HG03432 (cell line): ENCODE measurements around the gene PPME1.

Experiments used
- ATAC-seq: cut with Tn5 transposase; IDR thresholded peaks from one replicate; pipeline ENCODE4 v1.9.1; 2021; ENCODE audit warnings: mild to moderate bottlenecking, moderate library complexity; ENCODE audit not compliant: unreplicated experiment

PPME1 gene

GRCh38 chr11:74278103-74278502 is 107.0 kb downstream of the PPME1 start:
- ATAC-seq = no peak

GRCh38 chr11:74278721-74279161 is 107.7 kb downstream of the PPME1 start:
- no peak for ATAC-seq

- ATAC-seq = no peak
These were observed 108.2 kb downstream of the PPME1 start for GRCh38 chr11:74279256-74279655.

- no peak for ATAC-seq
These were observed 109.4 kb downstream of the PPME1 start for GRCh38 chr11:74280494-74280893.

- no peak for ATAC-seq
These were observed 111.3 kb downstream of the PPME1 start for GRCh38 chr11:74282421-74282820.

- no peak for ATAC-seq
These were observed 111.9 kb downstream of the PPME1 start for GRCh38 chr11:74282914-74283371.

GRCh38 chr11:74283580-74284180 is 112.6 kb downstream of the PPME1 start:
- no peak for ATAC-seq

GRCh38 chr11:74284466-74284865 is 113.4 kb downstream of the PPME1 start:
- ATAC-seq = no peak

- no peak for ATAC-seq
These were observed 117.1 kb downstream of the PPME1 start for GRCh38 chr11:74288161-74288560.

GRCh38 chr11:74288911-74289310 is 117.8 kb downstream of the PPME1 start:
- no peak for ATAC-seq

- no peak for ATAC-seq
These were observed 126.4 kb downstream of the PPME1 start for GRCh38 chr11:74297484-74297883.

- no peak for ATAC-seq
These were observed 127.9 kb downstream of the PPME1 start for GRCh38 chr11:74299015-74299414.
